RCC 7860 (cell line): ENCODE data around the gene REEP1.
"Not testable (repeated sequence)": the region's sequence is repeated elsewhere in the genome, so short reads cannot be mapped to it uniquely, and the experiment has no call there.

ENCODE experiments used
- DNase-seq: peaks from one replicate; pipeline ENCODE4 v3.0.0-alpha.2; 2015; ENCODE audit warnings: low spot score
- FAIRE-seq: peaks from 2 replicates; lab custom pipeline; 2012; peaks lifted over from hg19 to GRCh38; lab: Jason Lieb, UNC

Gene REEP1

DNA sequence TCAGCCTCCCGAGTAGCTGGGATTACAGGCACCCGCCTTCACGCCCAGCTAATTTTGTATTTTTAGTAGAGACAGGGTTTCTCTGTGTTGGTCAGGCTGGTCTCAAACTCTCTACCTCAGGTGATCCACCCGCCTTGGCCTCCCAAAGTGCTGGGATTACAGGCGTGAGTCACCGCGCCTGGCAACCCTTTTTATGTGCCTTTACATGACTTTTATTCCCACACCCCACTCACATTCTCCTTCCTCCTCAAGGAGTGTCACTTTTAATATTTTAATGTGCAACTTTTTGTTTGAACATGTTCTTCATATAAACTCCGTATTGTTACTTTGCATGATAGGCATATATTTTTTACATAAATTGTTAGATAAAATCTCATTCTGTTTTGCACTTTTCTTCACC is 108.9 kb downstream of the REEP1 start:
- not testable (repeated sequence) for FAIRE-seq, DNase-seq

DNA sequence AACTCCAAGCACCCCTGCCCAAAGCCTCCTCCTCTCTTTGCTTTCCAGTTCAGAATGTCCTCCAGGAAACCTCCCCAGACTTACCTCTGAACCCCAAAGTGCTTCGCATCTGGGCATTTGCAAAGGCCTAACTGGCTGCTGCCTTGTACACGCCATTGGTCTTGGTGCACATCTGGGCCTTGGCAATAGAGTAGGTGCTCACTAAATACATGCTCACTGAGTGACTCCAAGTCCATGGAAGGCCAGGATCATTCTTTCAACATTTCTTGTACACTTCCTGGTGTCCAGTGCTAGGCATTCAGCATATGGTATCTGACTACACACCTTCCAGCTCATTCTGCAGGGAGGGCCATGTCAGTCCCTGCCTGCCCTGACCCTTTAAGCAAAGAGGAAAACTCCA is 109.7 kb downstream of the REEP1 start:
- DNase-seq = no peak
- FAIRE-seq = no peak

DNA sequence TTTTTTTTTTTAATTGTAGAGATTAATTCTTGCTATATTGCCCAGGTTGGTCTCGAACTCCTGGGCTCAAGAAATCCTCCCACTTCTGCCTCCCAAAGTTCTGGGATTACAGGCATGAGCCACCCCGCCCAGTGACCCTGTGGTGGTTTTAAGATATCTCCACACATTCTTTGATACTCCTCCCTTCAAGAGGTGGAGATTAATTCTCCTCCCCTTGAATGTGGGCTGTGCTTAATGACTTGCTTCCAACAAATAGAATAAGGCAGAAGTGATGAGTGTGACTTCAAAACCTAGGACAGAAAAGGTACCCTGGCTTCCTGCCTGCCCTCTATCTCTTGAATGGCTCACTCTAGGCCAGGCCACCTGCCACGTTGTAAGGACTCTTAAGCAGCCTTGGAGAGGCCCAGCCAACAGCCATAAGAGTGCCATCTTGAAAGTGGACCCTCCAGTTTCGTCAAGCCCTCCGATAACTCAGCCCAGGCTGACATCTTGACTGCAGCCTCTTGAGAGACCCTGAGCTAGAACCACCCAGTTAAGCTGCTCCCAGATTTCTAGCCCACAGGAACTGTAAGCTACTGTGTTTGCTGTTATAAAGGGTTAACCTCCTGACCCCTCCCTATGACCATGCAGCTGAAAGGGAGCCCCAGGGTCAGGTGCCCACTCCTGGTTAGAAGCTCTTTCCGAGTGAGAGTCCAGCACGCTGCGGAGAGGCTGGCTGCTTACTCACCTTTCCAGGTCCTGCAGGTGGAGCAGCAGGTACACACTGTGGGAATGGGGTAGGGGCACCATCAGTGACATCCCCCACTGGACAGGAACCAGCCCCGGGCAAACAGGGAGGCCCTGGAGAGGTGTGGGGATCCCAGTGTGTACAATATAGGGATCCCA is 110.5 kb downstream of the REEP1 start:
- DNase-seq = no peak
- FAIRE-seq = no peak

DNA sequence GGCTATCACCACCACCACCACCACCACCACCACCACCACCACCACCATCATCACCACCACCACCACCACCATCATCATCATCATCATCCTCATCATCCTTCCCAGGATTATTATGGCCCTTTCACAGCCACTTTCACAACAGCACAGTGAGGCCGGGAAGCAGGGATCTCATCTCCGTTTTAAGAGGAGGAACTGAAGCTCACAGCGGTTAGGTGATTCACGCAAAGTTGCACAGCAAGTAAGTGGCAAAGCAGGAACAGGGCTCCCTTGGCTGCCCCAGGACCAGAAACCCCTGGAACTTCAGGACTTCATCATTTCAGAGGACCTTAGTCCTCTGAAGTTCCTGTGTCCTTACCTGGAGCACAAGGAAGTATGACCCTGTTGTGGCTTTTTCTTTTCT is 111.4 kb downstream of the REEP1 start:
- FAIRE-seq = no peak
- DNase-seq = no peak

DNA sequence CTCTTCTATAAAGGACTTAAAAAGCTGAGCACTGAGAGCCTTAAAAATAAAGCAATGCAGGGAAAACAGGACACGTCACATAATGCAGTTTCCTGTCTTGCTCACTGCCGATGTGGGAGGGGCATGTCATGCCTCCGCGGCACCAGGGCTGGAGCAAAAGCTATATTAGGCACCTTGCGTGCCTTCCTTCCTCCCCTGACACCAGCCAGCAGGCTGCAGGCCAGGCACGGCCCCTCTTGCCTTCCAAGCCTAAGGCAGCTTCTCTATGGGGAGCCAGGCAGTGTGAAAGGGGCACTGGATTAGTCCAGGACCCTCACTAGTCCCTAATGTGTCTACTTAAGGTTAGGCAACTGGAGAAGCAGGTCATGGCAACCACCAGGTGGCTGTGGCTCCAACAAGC is 111.8 kb downstream of the REEP1 start:
- no peak for DNase-seq
- no peak for FAIRE-seq

DNA sequence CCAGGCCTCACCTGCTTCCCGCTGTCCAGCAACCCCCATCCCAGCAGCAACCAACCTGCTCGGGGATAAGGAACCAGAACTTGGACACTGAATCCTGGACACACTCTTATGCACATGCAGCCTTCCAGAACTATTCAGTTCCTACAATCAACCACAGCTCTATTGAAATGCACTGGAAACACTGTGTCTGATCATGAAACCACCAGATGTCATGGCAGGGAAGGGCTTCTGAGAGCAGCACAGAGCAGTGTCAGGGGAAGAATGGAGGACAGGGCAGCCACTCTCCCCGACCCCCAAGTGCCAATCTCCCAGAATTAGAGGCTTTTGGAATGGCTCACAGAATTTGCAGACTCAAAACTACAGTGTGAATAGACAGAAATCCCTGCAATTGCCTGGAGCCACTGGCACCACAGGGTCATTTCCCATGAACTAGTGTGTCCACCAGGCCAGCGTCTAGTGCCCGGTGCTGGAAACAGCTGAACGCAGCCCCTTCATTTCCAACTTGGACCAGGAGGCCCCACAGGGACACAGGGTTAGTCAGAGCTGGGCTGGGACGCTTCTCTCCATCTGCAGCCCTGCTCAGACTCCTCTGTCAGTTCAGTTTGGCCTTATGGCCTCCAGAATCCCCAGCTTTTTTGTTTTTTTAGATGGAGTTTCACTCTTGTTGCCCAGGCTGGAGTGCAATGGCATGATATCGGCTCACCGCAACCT is 112.6 kb downstream of the REEP1 start:
- DNase-seq (no peak), FAIRE-seq (no peak)

DNA sequence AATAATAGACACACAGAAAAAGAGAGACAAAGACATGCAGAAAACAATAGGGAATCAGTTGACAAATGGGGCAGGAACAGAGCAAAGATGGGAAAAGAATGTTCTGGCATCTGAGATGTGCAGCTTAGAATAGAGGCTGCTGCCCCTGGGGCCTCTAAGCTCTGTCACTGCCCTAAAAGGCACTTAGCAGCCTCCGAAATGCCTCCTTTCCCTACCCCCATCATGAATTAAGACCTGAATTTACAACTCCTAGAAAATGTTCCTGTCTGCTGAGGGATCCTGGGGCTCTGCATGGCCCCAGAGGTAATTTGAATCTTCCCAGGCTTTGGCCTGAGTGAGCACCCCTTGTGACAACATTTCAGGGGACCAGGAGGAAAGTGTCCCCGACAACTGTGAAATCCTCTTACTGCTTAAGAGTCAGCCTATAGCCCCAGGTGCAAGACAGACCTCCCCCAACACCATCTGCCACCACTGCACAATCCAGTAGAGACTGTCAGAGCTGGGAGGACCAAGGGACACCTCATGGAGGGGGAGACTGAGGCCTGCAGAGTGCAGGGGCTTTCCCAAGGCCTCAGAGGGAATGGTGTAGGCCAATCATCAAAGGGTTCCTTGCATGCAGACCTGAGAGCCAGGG is 113.4 kb downstream of the REEP1 start:
- FAIRE-seq (no peak), DNase-seq (no peak)

DNA sequence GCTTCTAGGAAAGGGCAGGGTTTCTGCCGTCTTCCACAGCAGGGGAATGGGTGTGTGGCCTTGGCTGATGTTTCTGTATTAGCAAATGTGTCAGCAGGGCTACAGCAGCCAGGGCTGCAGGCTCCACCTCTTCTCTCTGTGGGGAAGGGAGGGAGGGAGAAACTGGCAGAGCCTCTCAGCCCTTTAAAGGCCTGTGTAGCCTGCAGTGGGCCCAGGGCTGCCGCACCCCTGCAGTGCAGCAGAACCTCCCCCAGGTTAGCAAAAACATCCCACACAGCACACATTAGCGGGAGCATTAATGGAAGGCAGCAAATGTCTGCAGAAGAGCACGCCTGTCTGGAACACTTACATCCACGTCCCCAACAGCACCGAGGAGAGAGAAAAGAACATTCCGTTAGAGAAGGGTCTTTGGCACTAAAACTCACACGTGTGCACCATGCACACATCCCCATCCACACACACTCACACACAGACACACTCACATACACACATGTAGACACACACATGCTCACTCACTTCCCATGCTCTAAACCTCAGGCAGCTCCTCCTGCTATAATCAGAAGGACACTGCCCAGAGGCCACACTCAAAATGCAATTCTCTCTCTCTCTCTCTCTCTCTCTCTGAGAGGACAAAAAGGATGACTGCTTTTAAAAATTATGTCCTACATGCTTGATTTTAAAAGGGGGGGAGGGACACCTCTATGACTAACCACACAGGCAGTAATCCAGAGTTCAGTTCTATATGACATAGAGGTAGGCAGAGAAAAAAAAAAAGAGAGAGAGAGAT is 114.1 kb downstream of the REEP1 start:
- no peak for DNase-seq
- FAIRE-seq = no peak

DNA sequence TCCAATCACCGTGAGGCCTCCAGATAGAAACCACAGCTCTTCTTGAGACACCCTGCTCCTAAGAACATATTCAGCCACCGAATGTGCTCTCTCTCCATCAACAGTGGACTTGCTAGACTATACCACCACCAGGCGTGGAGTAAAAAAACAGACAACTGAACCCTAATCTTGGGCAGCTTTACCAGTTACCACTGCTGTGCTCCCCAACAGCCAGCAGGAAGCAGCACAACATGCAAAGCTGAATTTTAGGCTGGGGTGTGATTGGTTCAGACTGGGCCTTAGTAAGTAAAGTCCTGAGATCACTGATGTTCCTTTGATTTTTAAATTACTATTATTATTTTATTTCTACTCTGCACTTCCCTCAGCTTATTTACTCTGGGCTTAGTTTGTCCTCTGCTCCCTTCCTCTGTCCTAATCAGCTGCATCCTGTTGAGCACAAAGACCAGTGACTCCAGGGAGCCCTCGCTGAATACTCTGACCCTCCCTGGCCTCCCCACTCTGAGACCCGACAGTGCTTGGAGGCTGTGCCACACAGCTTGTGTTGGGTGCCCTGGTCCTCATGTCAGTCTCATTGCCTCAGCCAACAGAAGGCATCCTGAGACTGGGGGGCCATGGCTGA is 116.3 kb downstream of the REEP1 start:
- FAIRE-seq = no peak

DNA sequence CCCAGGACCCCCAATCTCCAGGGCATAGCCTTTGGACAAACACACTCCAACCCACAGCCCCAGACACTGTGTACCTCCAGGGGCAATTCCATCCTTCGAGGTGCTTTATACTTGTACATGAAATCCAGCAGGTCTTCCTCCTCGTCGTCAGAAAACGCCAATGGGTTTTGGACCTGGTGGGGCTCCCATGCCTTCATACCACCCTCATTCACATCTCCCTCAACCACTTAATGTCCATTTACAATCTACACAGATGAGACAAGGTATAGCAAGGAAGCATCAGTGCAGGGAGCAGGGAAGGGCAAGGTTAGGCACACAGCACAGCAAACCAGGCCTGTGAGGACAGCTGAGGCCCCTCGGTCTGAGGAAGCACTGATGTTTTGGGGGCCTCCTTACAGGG is 117.5 kb downstream of the REEP1 start:
- FAIRE-seq (no peak), DNase-seq (no peak)

More for the DNA sequence above, 116.3 kb downstream of the REEP1 start:
- DNase-seq = peak; percentile 24

DNA sequence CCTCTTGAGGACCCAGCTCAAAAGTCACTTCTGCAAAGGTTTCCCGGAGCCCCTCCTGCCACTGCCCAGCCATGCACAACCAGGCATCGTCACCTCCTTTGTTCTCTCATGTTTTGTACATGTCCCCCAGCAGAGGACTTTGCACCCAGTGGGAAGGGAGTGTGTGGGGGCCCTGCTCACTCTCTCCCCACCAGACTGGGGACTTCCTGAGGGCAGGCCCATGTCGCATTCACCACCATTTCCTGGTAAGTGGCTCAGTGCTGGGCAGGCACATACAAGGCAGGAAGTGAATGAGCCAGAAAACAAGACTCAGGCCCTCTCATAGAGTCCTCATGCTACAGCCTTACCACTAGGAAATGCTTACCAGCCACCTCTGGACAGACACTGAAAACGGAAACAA is 119.3 kb downstream of the REEP1 start:
- DNase-seq = no peak
- FAIRE-seq = no peak

DNA sequence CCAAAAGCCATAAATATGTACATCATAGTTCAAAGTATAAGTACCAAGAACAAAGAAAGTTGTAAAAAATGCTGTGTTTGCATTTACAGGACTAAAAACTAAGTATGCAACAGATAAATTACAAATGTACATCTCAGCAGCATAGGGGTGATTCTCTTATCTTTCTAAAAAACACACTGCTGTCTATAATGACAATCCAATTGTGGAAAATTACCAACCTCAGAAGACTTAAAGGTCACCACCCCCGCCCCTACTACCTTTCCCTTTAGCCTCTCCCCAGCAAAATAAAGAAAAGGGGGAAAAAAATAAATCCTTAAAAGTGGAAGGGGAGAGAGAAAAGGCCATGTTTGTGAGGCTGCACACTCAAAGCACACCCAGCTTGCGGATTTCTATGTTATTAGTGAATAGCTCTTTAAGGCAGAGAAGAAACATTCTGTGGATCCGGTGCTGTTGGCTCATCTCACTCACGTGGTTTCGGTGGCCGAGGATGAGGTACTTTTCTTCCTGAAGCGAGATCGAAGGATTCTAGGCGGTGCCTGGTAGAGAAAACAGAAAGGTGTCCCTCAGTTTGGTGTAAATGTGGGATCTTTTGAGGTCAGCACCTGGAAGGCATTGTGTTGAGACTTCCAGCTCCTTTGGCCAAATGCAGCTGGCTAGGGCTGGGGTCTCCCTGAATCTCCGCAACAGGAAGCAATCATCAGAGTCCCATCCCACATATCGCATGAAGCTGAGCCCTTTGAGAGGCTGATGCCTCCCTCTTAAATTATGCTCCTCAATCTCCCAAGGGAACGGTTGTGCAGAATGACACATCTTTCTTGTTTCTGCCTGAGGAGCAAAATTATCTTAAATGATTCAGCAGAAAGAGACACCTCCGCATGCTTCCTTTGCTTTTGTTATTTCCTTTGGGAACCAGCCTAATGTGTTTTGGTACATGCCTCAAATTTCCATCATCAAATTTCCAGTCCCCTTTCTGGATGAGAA is 120.6 kb downstream of the REEP1 start:
- FAIRE-seq = no peak
- DNase-seq = no peak

DNA sequence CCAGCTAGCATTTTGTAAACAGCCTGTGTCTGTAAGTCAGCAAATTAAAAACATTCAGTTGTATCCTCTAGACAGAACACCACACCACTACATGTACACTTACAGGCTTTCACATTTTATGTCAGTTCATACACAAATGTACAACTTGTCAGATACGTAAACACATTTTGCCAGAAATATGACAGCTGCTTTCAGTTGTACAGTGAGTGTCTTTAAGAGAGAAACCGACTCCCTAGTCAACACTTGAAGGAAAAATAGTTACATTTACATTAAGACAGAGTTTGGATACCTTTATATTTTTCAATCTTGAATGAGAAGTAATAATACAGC is 123.0 kb downstream of the REEP1 start:
- FAIRE-seq = no peak
- no peak for DNase-seq

DNA sequence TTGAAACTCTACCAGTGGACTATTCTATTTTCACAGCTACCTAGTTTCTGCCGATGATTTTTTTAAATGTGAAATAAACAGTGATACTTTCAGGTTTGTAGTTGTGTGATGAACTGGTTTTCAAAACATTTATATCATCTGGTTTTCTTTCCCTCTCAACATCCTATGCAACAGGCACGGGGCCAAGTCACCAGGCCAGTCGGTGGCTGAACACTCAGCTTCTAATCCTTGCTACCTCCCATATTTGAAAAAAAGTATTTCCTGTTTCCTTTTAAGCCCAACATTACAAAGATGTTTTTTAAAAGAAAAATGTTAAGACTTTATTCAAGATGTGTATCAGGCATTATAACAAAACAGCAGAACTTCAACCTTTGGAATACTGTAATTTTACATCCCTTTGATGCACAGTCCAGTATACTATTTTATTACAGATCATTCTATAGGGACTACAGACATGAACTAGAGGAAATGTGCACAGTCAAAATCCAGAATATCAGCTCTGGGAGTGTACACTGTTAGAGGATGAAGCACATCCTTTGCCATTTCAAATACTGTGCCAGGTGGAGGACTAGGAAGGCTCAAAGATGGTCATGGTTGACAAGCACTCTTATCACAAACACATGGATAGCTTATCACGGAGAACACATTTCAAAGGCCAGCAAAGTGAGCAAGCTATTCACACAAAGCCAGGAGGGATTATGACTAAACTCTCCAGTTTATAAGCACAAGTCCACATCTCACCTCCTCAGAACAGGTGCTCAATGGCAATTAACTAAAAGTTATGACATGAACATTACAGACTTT is 123.5 kb downstream of the REEP1 start:
- no peak for FAIRE-seq
- no peak for DNase-seq

DNA sequence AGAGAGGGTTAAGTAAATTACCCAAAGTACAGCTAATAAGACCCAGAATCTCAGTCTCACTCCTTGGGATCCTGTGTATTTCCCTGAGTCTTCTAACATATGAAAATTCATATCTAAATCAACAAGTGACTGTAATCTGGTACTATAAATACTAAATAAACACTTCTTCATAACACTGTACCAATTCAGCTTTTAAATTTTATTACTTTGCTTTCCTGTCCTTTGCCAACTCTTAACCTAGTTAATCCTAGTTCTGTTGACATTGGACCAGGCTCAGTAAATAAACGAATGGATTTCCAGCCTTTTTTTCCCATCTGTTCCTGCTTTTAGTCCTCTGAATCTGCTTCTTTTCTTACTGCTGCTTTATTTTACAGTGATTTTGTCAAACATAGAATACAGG is 124.4 kb downstream of the REEP1 start:
- FAIRE-seq = no peak
- DNase-seq = no peak

DNA sequence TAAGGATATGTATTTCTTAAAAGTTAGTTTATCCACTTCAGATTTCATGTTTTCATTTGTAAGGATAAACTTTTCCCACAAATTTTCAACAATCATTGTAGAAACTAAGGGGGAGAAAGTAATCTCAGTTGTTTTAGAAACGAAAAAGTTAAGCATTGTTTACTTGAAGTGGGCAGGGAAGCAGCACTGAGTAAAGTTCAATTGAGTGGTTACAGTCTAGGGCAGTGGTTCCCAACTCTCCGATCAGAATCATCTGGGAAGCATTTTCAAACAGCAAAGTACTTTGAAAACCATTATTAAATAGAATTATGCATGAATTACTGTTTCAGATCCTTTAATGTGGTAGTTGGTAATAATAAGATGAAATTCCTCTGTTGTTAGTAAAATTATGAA is 125.6 kb downstream of the REEP1 start:
- DNase-seq (no peak), FAIRE-seq (no peak)

DNA sequence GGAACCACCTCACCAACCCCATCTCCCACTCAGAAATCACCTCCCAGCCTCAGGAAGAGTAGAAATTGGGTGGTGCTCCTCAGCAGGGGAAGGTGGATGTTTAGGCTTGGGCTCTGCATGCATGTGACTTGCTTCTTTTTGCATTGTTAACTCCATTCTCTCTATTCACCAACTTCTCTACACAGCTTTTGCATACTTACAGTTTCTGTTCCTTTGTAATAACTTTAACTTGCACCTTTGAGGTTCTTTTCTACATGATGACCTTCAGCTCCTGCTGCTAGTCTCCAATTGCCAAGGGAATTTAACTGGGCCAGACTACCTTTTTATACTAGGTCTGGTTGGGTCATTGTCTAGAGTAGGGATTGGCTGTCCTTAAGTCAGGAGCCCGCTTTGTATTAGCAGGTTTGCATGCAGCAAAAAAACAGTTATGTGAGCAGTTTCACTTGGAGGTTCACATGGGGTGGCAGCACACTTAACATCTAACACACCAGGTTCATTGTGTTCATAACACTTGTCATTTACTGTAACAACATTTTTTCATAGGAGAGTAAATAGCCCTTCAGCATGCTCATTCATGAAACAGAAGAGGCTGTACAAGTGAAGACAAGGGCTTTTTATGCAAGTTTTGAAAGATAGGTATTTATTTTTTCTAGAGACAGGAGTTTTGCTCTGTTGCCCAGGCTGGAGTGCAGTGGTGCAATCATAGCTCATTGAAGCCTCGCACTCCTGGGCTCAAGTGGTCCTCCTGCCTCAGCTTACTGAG is 126.2 kb downstream of the REEP1 start:
- no peak for FAIRE-seq
- no peak for DNase-seq

DNA sequence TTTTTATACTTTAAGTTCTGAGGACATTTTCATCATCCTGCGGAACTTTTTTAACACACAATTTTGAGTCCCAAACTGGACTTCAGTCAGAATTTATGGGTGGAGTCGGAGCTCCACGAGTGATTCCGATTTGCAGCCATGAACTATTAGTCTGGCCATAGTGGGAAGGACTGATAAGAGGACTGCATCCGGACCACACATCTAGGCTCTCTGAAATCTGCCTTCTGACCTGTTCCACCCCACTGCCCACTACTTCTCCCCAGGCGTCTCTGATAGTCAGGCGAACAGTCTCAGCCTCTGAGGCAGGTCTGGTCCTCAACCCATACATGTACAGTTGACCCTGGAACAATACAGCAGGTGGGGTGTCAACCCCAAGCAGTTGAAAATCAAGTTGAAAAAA is 133.0 kb downstream of the REEP1 start:
- DNase-seq = no peak
- FAIRE-seq = no peak
